ENCODE measurements around the gene HBD. TPM values are rescaled to one million over a fixed set of nuclear protein-coding genes. Genes with fewer than 3 reads are reported as not detected.

The HBD gene
- total RNA-seq, 1 experiment from 2014 or later = not detected

DNA sequence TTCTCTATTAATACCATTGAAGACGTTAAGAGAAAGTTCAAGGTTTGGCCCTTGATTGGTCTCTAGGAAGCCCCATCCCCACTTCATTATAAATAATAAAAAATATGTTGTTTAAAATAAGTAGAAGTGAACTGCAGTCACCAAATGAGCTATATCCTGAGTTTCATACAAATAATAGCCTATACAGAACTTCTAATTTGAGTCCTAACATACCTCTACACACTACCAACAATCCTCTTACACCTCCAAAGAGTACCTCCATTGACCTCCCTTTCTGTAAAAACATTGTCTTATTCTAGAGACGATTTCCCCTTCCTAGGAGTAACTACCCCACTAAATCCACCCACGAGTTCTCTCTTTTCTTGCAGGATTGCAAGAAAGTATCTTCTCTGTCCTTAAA lies 7.2 kb upstream of the HBD start:
- in situ Hi-C loops (cut with HindIII; ENCODE audit: low pct_unique_long_range_greater_than_20kb, low sequenced_read_pairs) = no loop called here

DNA sequence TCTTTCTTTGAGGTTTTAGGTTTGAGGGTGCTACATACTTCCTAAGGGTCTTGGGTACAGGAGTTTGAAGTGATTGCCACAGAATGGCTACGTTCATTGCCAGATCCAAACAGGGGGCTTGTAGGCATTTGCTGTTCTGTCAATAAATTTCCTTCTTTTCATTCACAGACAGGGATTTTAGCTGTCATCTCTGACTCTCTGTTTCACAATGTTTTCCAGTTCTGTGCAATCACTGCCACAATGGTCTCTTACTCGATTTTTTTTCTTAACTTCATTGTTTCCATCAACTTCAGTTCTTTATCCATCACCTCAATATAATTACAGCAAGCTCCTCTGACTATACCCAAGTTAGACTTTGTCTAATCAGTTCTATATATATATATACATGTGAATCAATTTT lies 6.2 kb upstream of the HBD start:
- no peak for DNase-seq (ENCODE audit: low read depth, low spot score)
- in situ Hi-C loops (cut with HindIII; ENCODE audit: low pct_unique_long_range_greater_than_20kb, low sequenced_read_pairs) = no loop called here

More for the DNA sequence above, 7.2 kb upstream of the HBD start:
- no peak for DNase-seq (ENCODE audit: low read depth, low spot score)

DNA sequence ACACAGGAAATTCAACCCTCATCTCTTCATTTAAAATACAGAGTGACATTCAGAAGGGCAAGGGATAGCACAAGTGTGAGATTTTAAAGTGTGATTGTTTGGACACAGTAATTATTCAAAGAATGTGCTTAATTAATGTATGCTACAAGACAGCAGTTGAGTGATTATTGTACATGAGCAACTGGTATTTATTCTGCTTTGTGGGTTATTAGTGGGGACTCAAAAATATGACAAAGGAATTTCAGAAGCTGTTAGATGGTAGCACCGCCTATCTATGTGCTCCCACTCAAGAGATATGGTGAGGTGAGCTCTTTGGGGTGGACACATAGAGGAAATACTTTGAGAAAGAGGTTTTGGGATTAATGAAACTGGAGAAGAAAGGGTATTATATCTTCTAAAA lies 5.8 kb upstream of the HBD start:
- in situ Hi-C loops (cut with HindIII; ENCODE audit: low pct_unique_long_range_greater_than_20kb, low sequenced_read_pairs) = no loop called here
- no peak for DNase-seq (ENCODE audit: low read depth, low spot score)

DNA sequence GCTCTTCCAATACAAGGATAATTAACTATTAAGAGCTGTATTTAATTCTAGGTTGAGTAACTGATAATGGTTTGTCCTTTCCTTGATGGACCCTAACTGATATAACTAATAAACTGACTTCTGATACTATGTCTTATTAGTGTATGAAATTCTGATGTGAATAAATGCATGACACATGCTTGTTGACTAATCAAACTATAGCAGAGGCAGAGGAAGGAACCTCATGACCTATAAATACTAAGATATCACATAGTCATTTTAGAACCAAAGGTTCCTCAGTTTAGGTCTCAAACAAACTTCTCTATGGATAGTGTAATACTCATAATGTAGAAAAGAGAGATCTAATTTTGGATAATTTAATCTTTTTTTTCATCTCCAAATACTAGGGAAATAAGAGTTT lies 4.8 kb upstream of the HBD start:
- in situ Hi-C loops (cut with HindIII; ENCODE audit: low pct_unique_long_range_greater_than_20kb, low sequenced_read_pairs) = no loop called here
- DNase-seq (ENCODE audit: low read depth, low spot score) = no peak

DNA sequence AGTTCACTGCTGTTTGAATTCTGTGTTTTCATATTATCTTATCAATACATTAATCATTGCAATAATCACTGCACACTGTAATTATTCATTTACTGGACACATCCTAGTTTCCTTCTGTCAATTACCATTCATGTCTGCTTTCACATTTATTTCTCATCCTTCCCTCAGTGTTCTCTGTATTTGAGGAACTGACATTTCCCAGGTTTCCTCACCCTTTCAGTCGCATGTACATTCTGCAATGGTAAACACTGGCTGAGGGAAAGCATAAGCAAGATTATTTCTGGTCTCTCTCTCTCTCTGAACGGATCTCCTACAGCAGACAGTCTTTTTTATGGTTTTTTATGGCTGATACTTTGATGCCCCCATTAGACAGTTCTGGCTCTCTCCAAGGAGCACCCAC lies 4.2 kb upstream of the HBD start:
- DNase-seq (ENCODE audit: low read depth, low spot score) = no peak
- in situ Hi-C loops (cut with HindIII; ENCODE audit: low pct_unique_long_range_greater_than_20kb, low sequenced_read_pairs) = no loop called here

DNA sequence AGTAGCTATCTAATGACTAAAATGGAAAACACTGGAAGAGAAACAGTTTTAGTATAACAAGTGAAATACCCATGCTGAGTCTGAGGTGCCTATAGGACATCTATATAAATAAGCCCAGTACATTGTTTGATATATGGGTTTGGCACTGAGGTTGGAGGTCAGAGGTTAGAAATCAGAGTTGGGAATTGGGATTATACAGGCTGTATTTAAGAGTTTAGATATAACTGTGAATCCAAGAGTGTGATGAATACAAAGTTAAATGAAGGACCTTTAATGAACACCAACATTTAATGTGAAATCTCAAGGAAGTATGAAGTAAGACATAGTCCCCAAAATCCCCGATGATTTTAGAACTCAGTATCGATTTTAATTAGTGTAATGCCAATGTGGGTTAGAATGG lies 3.1 kb upstream of the HBD start:
- in situ Hi-C loops (cut with HindIII; ENCODE audit: low pct_unique_long_range_greater_than_20kb, low sequenced_read_pairs) = no loop called here

DNA sequence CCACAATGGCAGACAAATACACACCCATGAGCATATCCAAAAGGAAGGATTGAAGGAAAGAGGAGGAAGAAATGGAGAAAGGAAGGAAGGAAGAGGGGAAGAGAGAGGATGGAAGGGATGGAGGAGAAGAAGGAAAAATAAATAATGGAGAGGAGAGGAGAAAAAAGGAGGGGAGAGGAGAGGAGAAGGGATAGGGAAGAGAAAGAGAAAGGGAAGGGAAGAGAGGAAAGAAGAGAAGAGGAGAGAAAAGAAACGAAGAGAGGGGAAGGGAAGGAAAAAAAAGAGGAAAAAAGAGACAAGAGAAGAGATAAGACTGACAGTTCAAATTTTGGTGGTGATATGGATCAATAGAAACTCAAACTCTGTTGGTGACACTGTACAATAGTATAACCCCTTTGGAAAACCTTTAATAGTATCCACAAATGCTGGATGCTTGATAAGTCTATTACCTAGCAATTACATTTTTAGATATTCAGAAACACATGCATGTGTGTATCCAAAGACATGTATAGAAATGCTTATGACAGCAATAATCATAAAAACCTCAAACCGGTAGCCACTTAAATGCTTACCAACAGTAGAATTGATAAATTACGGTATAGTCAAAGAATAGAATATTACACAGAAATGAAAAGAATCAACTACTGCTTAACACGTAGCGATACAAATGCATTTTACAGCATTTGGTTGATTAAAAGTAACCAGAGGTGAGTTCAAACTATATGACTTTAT lies 1.2 kb upstream of the HBD start:
- in situ Hi-C loops (cut with HindIII; ENCODE audit: low pct_unique_long_range_greater_than_20kb, low sequenced_read_pairs) = no loop called here
- no peak for DNase-seq (ENCODE audit: low read depth, low spot score)

More for the DNA sequence above, 3.1 kb upstream of the HBD start:
- no peak for DNase-seq (ENCODE audit: low read depth, low spot score)

DNA sequence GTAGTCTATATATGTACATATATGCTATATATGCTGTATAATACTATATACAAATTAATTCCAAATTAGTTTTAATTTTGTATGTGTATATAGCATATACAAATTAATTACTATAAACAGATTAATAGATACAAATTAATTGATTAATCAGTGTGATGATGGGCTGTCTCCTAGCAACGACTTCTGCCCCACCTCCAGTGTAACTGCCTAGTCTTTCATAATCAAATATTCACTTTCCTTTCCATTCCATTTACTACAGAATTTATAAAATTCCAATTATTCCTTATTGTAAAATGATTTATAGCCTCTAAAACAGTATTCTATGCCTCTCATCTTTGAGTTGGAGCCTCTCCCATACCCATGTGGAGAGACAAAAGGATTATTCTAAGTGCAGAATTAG lies 976 bp downstream of the HBD start:
- in situ Hi-C loops (cut with HindIII; ENCODE audit: low pct_unique_long_range_greater_than_20kb, low sequenced_read_pairs) = no loop called here
- DNase-seq (ENCODE audit: low read depth, low spot score) = no peak

DNA sequence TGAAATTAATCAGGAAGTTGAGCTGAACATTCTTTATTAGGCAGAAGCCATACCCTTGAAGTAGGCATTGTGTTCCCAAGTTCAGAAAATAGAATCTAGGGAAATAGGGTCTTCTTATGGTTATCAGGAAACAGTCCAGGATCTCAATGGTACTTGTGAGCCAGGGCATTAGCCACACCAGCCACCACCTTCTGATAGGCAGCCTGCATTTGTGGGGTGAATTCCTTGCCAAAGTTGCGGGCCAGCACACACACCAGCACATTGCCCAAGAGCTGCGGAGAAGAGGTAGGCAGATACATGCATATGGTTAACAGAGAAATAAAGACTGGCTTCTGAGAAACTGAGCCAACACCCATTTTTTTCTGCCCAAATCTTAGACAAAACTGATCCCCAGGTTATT lies 1.5 kb downstream of the HBD start:
- in situ Hi-C loops (cut with HindIII; ENCODE audit: low pct_unique_long_range_greater_than_20kb, low sequenced_read_pairs) = no loop called here
- no peak for DNase-seq (ENCODE audit: low read depth, low spot score)

DNA sequence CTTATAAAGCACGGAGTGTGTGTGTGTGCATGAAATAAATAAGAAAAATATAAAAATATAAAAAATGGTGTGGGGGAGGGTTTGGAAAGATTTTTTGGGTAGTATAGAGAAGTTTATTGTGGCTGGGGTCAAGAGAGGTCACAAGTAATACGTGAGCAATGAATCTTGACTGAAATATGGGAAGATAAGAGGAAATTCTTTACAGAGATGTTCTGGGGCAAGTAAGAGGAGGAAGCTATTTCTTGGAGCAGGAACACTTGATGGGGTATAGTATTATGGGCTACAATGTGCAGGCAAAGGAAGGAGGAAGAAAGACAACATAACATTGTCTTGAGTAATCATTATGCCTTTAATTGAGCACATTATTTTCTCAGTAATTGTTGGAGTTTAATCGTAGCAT lies 2.1 kb downstream of the HBD start:
- in situ Hi-C loops (cut with HindIII; ENCODE audit: low pct_unique_long_range_greater_than_20kb, low sequenced_read_pairs) = no loop called here
- no peak for DNase-seq (ENCODE audit: low read depth, low spot score)

DNA sequence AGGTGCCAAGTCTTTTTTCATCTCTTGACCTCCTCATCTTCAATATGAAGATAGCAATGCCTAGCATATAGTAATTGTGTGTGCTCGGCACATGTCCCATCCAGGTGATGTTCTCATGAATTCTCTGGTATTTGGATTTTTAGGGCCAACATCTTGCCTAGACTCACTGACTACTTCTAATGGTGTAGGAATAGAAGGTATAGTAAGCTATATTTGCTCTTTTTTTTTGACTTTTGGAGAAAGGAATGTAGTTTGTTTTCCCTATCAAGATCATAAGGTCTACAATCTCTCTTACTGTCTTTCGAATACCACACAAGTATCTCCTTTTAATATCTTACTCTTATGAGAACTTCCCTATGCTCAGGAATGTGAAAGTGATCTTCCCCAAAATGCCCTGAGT lies 3.2 kb downstream of the HBD start:
- in situ Hi-C loops (cut with HindIII; ENCODE audit: low pct_unique_long_range_greater_than_20kb, low sequenced_read_pairs) = no loop called here
- no peak for DNase-seq (ENCODE audit: low read depth, low spot score)

DNA sequence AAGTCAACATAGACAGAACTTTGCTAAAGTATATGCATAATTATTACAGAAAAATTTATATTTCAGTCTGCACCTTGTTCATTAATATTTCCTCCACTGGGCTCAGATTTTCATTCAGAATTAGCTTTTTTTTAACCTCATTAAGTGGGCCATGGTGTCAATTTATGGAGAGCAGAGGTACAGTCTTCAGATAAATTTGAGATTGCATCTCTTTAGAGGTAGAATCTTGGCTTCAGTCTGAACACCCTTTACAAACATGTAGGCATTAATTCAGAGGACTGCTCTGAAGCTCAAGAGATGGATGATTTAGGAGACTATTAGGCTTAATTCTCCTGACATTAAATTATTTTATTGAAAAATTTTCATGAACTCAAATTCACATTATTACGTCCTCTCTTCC lies 4.0 kb downstream of the HBD start:
- DNase-seq (ENCODE audit: low read depth, low spot score) = no peak
- in situ Hi-C loops (cut with HindIII; ENCODE audit: low pct_unique_long_range_greater_than_20kb, low sequenced_read_pairs) = no loop called here

DNA sequence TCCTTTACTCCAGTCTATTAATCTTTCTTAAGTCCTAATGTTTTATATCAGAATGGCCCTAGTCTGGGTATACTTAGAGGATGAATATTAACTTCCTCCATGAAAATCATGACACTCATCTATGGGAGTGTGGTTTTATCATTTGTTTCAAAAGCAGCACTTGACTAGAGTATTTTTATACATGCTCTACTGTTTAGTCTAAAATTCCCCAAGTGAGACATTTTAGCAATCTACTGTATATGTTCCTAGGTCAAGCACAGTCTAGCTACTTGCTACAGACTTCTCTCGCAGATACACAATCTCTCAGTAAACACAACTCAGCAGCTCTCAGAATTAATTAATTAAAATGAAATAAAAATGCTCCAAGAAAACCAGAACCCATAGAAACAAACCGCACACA lies 4.5 kb downstream of the HBD start:
- no peak for DNase-seq (ENCODE audit: low read depth, low spot score)
- in situ Hi-C loops (cut with HindIII; ENCODE audit: low pct_unique_long_range_greater_than_20kb, low sequenced_read_pairs) = no loop called here

DNA sequence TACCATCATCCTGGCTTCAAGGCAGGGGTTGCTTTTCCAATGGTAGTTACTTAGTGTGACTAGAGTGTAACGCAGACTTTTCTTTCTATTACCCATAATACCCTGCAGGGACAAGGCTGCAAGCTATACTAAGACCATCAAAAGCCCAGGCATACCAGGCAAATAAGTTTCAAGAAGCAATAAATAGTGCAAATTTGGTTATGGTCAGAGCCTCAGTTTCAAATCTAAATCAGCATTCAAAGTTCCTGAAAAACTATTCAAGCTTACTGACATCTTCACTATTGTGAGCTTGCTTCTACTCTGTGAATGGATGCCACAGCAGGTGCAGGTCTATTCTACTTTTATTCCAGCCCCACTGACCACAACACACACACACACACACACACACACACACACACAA lies 4.9 kb downstream of the HBD start:
- in situ Hi-C loops (cut with HindIII; ENCODE audit: low pct_unique_long_range_greater_than_20kb, low sequenced_read_pairs) = no loop called here
- no peak for DNase-seq (ENCODE audit: low read depth, low spot score)

DNA sequence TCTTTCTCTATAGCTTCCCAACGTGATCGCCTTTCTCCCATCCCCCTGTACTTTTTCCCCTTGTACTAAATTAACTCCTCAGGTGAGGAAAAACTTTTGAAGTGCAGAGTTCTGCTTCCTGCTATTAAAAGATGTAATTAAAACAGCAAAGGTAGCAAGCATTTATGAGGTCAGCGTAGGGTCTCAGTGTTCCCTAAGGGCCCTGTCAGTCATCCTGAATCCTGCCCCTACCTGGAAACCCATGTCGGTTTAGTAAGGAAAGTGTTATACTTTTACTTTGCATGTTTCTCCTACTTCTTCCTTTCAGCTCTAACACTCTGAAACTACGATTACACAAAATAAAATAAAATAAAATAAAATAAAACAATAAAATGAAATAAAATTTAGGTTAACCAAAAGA lies 6.2 kb downstream of the HBD start:
- DNase-seq (ENCODE audit: low read depth, low spot score) = no peak
- in situ Hi-C loops (cut with HindIII; ENCODE audit: low pct_unique_long_range_greater_than_20kb, low sequenced_read_pairs) = no loop called here

DNA sequence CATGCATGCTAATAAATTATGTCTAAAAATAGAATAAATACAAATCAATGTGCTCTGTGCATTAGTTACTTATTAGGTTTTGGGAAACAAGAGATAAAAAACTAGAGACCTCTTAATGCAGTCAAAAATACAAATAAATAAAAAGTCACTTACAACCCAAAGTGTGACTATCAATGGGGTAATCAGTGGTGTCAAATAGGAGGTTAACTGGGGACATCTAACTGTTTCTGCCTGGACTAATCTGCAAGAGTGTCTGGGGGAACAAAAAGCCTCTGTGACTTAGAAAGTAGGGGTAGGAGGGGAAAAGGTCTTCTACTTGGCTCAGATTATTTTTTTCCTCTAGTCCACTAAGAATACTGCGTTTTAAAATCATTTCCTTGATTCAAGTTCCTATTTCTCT lies 6.6 kb downstream of the HBD start:
- no peak for DNase-seq (ENCODE audit: low read depth, low spot score)
- in situ Hi-C loops (cut with HindIII; ENCODE audit: low pct_unique_long_range_greater_than_20kb, low sequenced_read_pairs) = no loop called here

DNA sequence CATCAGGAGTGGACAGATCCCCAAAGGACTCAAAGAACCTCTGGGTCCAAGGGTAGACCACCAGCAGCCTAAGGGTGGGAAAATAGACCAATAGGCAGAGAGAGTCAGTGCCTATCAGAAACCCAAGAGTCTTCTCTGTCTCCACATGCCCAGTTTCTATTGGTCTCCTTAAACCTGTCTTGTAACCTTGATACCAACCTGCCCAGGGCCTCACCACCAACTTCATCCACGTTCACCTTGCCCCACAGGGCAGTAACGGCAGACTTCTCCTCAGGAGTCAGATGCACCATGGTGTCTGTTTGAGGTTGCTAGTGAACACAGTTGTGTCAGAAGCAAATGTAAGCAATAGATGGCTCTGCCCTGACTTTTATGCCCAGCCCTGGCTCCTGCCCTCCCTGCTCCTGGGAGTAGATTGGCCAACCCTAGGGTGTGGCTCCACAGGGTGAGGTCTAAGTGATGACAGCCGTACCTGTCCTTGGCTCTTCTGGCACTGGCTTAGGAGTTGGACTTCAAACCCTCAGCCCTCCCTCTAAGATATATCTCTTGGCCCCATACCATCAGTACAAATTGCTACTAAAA lies 7.5 kb downstream of the HBD start, which contains the start of gene HBB:
Gene HBB, minus strand, starts transcription at position 340 of the 579 bp plus-strand sequence. Its CDS starts 50 bp downstream, at position 290.
- in situ Hi-C loops (cut with HindIII; ENCODE audit: low pct_unique_long_range_greater_than_20kb, low sequenced_read_pairs) = no loop called here
- DNase-seq (ENCODE audit: low read depth, low spot score) = no peak

DNA sequence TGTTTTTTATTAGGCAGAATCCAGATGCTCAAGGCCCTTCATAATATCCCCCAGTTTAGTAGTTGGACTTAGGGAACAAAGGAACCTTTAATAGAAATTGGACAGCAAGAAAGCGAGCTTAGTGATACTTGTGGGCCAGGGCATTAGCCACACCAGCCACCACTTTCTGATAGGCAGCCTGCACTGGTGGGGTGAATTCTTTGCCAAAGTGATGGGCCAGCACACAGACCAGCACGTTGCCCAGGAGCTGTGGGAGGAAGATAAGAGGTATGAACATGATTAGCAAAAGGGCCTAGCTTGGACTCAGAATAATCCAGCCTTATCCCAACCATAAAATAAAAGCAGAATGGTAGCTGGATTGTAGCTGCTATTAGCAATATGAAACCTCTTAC lies 8.8 kb downstream of the HBD start:
- no peak for DNase-seq (ENCODE audit: low read depth, low spot score)
- in situ Hi-C loops (cut with HindIII; ENCODE audit: low pct_unique_long_range_greater_than_20kb, low sequenced_read_pairs) = no loop called here
